Natural killer cell (primary cell): ENCODE measurements around the gene ZNF260. TPM values are rescaled to one million over a fixed set of nuclear protein-coding genes. Genes with fewer than 3 reads are reported as not detected.

ENCODE experiments used
- ATAC-seq, 3 donors: fragments of 150-1000 bp in 2 of 3; fragments of 200-7000 bp in 1 of 3; cut with Tn5 transposase; 1 replicate in 1 of 3; 2 replicates in 2 of 3; pipeline ENCODE4 v1.10.0; 2021; ENCODE audit warnings: mild to moderate bottlenecking in 2 of 3, moderate library complexity in 2 of 3
- DNase-seq, 2 donors: peaks; one replicate each; pipeline versions ENCODE4 v3.0.0 to v3.0.0-alpha.2; 2013 to 2021; ENCODE audit warnings: mixed read lengths in 1 of 2
- H3K27ac ChIP-seq: one replicate; pipeline ENCODE4 v1.5.1; 2013; ENCODE audit warnings: mild to moderate bottlenecking, low read length
- H3K27me3 ChIP-seq: one replicate; pipeline ENCODE4 v1.6.1; 2013; ENCODE audit warnings: low read length; ENCODE audit not compliant: control insufficient read depth, insufficient read depth
- H3K36me3 ChIP-seq: one replicate; pipeline ENCODE4 v1.6.1; 2013; ENCODE audit warnings: low read length; ENCODE audit not compliant: control insufficient read depth, insufficient read depth
- H3K4me1 ChIP-seq: one replicate; pipeline ENCODE4 v1.6.1; 2013; ENCODE audit warnings: low read length; ENCODE audit not compliant: control insufficient read depth, insufficient read depth
- H3K4me3 ChIP-seq: one replicate; pipeline ENCODE4 v1.5.1; 2013; ENCODE audit warnings: low read length
- H3K9me3 ChIP-seq: one replicate; pipeline ENCODE4 v1.6.1; 2013; ENCODE audit warnings: low read length; ENCODE audit not compliant: control insufficient read depth, insufficient read depth
- H3K27ac Mint-ChIP-seq, 2 donors: one replicate each; pipeline ENCODE4 v1.8.0; 2022; ENCODE audit warnings: mild to moderate bottlenecking in 2 of 2, mixed read lengths in 2 of 2, moderate library complexity in 1 of 2
- H3K27me3 Mint-ChIP-seq, 2 donors: one replicate each; pipeline ENCODE4 v1.8.0; 2022; ENCODE audit warnings: low read depth in 2 of 2, mixed read lengths in 2 of 2
- H3K36me3 Mint-ChIP-seq: one replicate; pipeline ENCODE4 v1.8.0; 2022; ENCODE audit warnings: mixed read lengths
- H3K4me1 Mint-ChIP-seq, 2 donors: one replicate each; pipeline ENCODE4 v1.8.0; 2022; ENCODE audit warnings: mixed read lengths in 2 of 2
- H3K4me3 Mint-ChIP-seq: one replicate; pipeline ENCODE4 v1.8.0; 2022; ENCODE audit warnings: mild to moderate bottlenecking, moderate library complexity, mixed read lengths
- H3K9me3 Mint-ChIP-seq, 2 donors: one replicate each; pipeline ENCODE4 v1.8.0; 2022; ENCODE audit warnings: mixed read lengths in 2 of 2
- CTCF ChIP-seq: fragments of 200-600 bp; IDR thresholded peaks from one replicate; pipeline ENCODE4 v1.8.0; 2022; ENCODE audit warnings: antibody characterized with exemption
- WGBS: methylation state at CpG from one replicate; pipeline ENCODE4 v1.1.7; 2013; ENCODE audit warnings: missing lambda C conversion rate; ENCODE audit not compliant: insufficient coverage; 5-methylcytosine and 5-hydroxymethylcytosine counted together
- intact Hi-C: fragments of 100-400 bp; cut with micrococcal nuclease; formaldehyde crosslinking; loops from one replicate; pipeline ENCODE4 v1.14.2; 2022
- total RNA-seq, 4 donors: library from RNA; stranded (reverse); fragments of 120-200 nt in 1 of 4; gene quantifications; one replicate each; pipeline versions ENCODE4 v1.2.3 to v1.2.4, GENCODE V29; 2013 to 2022

Gene ZNF260
- 1 to 10 TPM; 8.0 to 9.4 (median 8.4) TPM for total RNA-seq
- total RNA-seq (2013): 19.6 TPM

- ATAC-seq (peak; percentile 77 to 92 (median 84)), DNase-seq (peak; percentile 90 to 94)
- peaks cover 0 to 7% of the 10 kb centered on the region in 2 donors for H3K9me3 Mint-ChIP-seq
- no peak for TF ChIP-seq CTCF
- WGBS: under 1% methylated on average over 55 of the region's 55 CpGs
- H3K27ac Mint-ChIP-seq: peak within 1 kb of the TSS; percentile 94 to 99
- intact Hi-C loops: loop anchor here (1.0 to 2.0 kb wide), 11 partner anchors 39 to 1066 kb away; partner anchors contain the start of genes ZNF345, ZNF382, ZNF461 and ZNF527
- Histone ChIP-seq H3K27ac (peak within 1 kb of the TSS; percentile 93), H3K4me1 (peaks cover 17% of the 10 kb centered on the region), H3K27me3 (no peaks in the 10 kb centered on the region), H3K4me3 (peak within 1 kb of the TSS; percentile 76), H3K36me3 (peaks cover 7% of the 10 kb centered on the region), H3K9me3 (peaks cover 5% of the 10 kb centered on the region)
- peaks cover 27 to 30% of the 10 kb centered on the region in 2 donors for H3K4me1 Mint-ChIP-seq
- peaks cover 8% of the 10 kb centered on the region for H3K36me3 Mint-ChIP-seq
- H3K4me3 Mint-ChIP-seq: peak within 1 kb of the TSS; percentile 97
- H3K27me3 Mint-ChIP-seq: no peaks in the 10 kb centered on the region
These were observed at the start of gene ZNF260 for GRCh38 chr19:36528194-36528920. TSS of gene ZNF260 (minus strand) at chr19:36528271. CDS start at chr19:36515238, 13,033 bp downstream.

- ATAC-seq: no peak
- Mint-ChIP-seq H3K4me3 (no peak overlapping the region), H3K36me3 (peaks cover 24% of the 10 kb centered on the region), H3K27ac (no peak overlapping the region), H3K4me1 (peaks cover 27% of the 10 kb centered on the region in 2 donors), H3K27me3 (no peaks in the 10 kb centered on the region), H3K9me3 (peaks cover 0 to 6% of the 10 kb centered on the region in 2 donors)
- peaks cover 20% of the 10 kb centered on the region for H3K36me3 ChIP-seq
- WGBS: 87% methylated on average over 2 of the region's 3 CpGs
- H3K27me3 ChIP-seq: no peaks in the 10 kb centered on the region
- intact Hi-C loops: no loop called here
- H3K9me3 ChIP-seq: peaks cover 3% of the 10 kb centered on the region
- no peak overlapping the region for H3K27ac ChIP-seq
- H3K4me3 ChIP-seq: no peak overlapping the region
- no peak for DNase-seq
- H3K4me1 ChIP-seq: peaks cover 12% of the 10 kb centered on the region
- no peak for TF ChIP-seq CTCF
These were observed 49.4 kb upstream of the ZNF260 start for GRCh38 chr19:36577271-36577996.

GRCh38 chr19:36574741-36575140 lies 46.7 kb upstream of the ZNF260 start:
- Histone ChIP-seq H3K27me3 (no peaks in the 10 kb centered on the region), H3K4me1 (peaks cover 17% of the 10 kb centered on the region), H3K27ac (no peak overlapping the region), H3K4me3 (no peak overlapping the region), H3K9me3 (no peaks in the 10 kb centered on the region), H3K36me3 (peaks cover 11% of the 10 kb centered on the region)
- H3K4me3 Mint-ChIP-seq: peak overlapping the region; percentile 42
- no peaks in the 10 kb centered on the region for H3K27me3 Mint-ChIP-seq
- TF ChIP-seq CTCF: no peak
- 95% methylated on average over 2 of the region's 2 CpGs for WGBS
- ATAC-seq: no peak
- peaks cover 9% of the 10 kb centered on the region for H3K36me3 Mint-ChIP-seq
- H3K9me3 Mint-ChIP-seq: no peaks in the 10 kb centered on the region
- DNase-seq: no peak
- H3K4me1 Mint-ChIP-seq: peaks cover 36% of the 10 kb centered on the region in 2 donors
- peak overlapping the region; percentile 50 to 100 for H3K27ac Mint-ChIP-seq
- intact Hi-C loops: no loop called here
